Esophagus muscularis mucosa (tissue), 4 donors: ENCODE measurements around the gene SERPINB10. TPM values are rescaled to one million over a fixed set of nuclear protein-coding genes. Genes with fewer than 3 reads are reported as not detected.

ENCODE experiments used
- DNase-seq: peaks from one replicate; pipeline ENCODE4 v3.0.0-alpha.2; 2017; ENCODE audit errors: extremely low spot score
- H3K27ac ChIP-seq, 4 donors: fragments of 200-600 bp; sonication (generic); replicated peaks in 1 of 4; 1 replicate in 3 of 4; 2 replicates in 1 of 4; pipeline ENCODE4 v1.5.1; 2016 to 2019; ENCODE audit warnings: mild to moderate bottlenecking in 1 of 4
- H3K27me3 ChIP-seq, 4 donors: fragments of 200-600 bp; sonication (generic); one replicate each; pipeline versions ENCODE4 v1.5.1 to v1.6.0; 2016 to 2019
- H3K36me3 ChIP-seq, 4 donors: fragments of 200-600 bp; sonication (generic); one replicate each; pipeline ENCODE4 v1.5.1; 2016 to 2019
- H3K4me1 ChIP-seq, 4 donors: fragments of 200-600 bp; sonication (generic); one replicate each; pipeline ENCODE4 v1.5.1; 2016 to 2019
- H3K4me3 ChIP-seq, 4 donors: fragments of 200-600 bp; sonication (generic); 1 replicate in 2 of 4; 2 replicates in 2 of 4; pipeline ENCODE4 v1.5.1; 2016 to 2019; ENCODE audit warnings: mild to moderate bottlenecking in 4 of 4, moderate library complexity in 1 of 4
- H3K9me3 ChIP-seq, 4 donors: fragments of 200-600 bp; sonication (generic); 1 replicate in 3 of 4; 2 replicates in 1 of 4; pipeline ENCODE4 v1.5.1; 2016 to 2019
- CTCF ChIP-seq, 3 experiments: fragments of 200-600 bp in 2 of 3; fragments of 450-650 bp in 1 of 3; sonication (generic) in 2 of 3; IDR thresholded peaks; one replicate each; pipeline ENCODE4 v1.5.1; 2017 to 2019; ENCODE audit warnings: antibody characterized with exemption in 3 of 3, mild to moderate bottlenecking in 2 of 3, moderate library complexity in 1 of 3
- EP300 ChIP-seq: sonication (generic); formaldehyde crosslinking; IDR thresholded peaks from one replicate; pipeline ENCODE4 v1.6.1; 2017; ENCODE audit warnings: antibody characterized with exemption
- POLR2A ChIP-seq: fragments of 450-650 bp; IDR thresholded peaks from one replicate; pipeline ENCODE4 v1.6.1; 2017; ENCODE audit warnings: antibody characterized with exemption, moderate library complexity, mild to moderate bottlenecking, low read depth
- POLR2AphosphoS5 ChIP-seq, 2 donors: sonication (generic); formaldehyde crosslinking; IDR thresholded peaks; one replicate each; pipeline ENCODE4 v1.6.1; 2017; ENCODE audit warnings: antibody characterized with exemption in 2 of 2
- WGBS: methylation state at CpG from one replicate; pipeline ENCODE4 v1.1.5; 2018; 5-methylcytosine and 5-hydroxymethylcytosine counted together
- intact Hi-C: fragments of 100-400 bp; cut with DNase I; formaldehyde crosslinking; loops from one replicate; pipeline ENCODE4 v1.15.1; 2023
- total RNA-seq, 4 donors: library from RNA; depleted of rRNA; stranded (reverse); fragments of >200 nt; gene quantifications; one replicate each; pipeline versions ENCODE4 v1.1.0 to v1.2.1, GENCODE V29; 2016

Gene SERPINB10
- total RNA-seq, 4 donors from 2014 or later = 2.3 TPM; not detected in 3

GRCh38 chr18:63969942-63970808 lies 62.4 kb downstream of the SERPINB10 start, which contains the start of gene SERPINB8:
Gene SERPINB8 (plus strand): TSS chr18:63970081. CDS start chr18:63978309, 8,228 bp downstream.
- no peaks in the 10 kb centered on the region for H3K27me3 ChIP-seq
- peaks cover 5 to 17% (median 15%) of the 10 kb centered on the region in 4 donors for H3K4me1 ChIP-seq
- H3K27ac ChIP-seq = peak within 1 kb of the TSS; percentile 89 to 97 (median 93)
- intact Hi-C loops = loop anchor here (10.0 kb wide), 1 partner anchor 1445 kb away; the partner anchor contains the start of gene ZCCHC2
- H3K4me3 ChIP-seq = peak within 1 kb of the TSS; percentile 65 to 81 (median 76)
- H3K36me3 ChIP-seq = no peaks in the 10 kb centered on the region
- TF ChIP-seq POLR2A (peak; percentile 40), EP300 (no peak), POLR2AphosphoS5 (IDR thresholded peaks at IDR 0.05) (peak; percentile 92 to 98)
- 2% methylated on average over 26 of the region's 62 CpGs for WGBS
- no peaks in the 10 kb centered on the region for H3K9me3 ChIP-seq
- peak; percentile 98 for DNase-seq

GRCh38 chr18:63970809-63971205 lies 63.0 kb downstream of the SERPINB10 start:
- TF ChIP-seq CTCF (IDR thresholded peaks at IDR 0.05) (no peak), POLR2AphosphoS5 (IDR thresholded peaks at IDR 0.05) (no peak), EP300 (no peak), POLR2A (no peak)
- no peak for DNase-seq
- 26% methylated on average over 18 of the region's 18 CpGs for WGBS
- intact Hi-C loops = loop anchor here (10.0 kb wide), 1 partner anchor 1446 kb away; the partner anchor contains the start of gene ZCCHC2
- Histone ChIP-seq H3K27me3 (no peaks in the 10 kb centered on the region), H3K4me3 (peak overlapping the region; percentile 65 to 81 (median 76)), H3K27ac (peak overlapping the region; percentile 89 to 97 (median 93)), H3K36me3 (no peaks in the 10 kb centered on the region), H3K4me1 (peaks cover 5 to 17% (median 15%) of the 10 kb centered on the region in 4 donors), H3K9me3 (no peaks in the 10 kb centered on the region)

- H3K4me3 ChIP-seq = peak overlapping the region; percentile 65 to 81 (median 76)
- no peaks in the 10 kb centered on the region for H3K9me3 ChIP-seq
- peak overlapping the region; percentile 89 to 97 (median 93) for H3K27ac ChIP-seq
- TF ChIP-seq POLR2A (no peak), EP300 (no peak), POLR2AphosphoS5 (IDR thresholded peaks at IDR 0.05) (no peak), CTCF (IDR thresholded peaks at IDR 0.05) (no peak)
- peaks cover 5 to 17% (median 15%) of the 10 kb centered on the region in 4 donors for H3K4me1 ChIP-seq
- WGBS = 76% methylated on average over 13 of the region's 13 CpGs
- DNase-seq = no peak
- no peaks in the 10 kb centered on the region for H3K27me3 ChIP-seq
- H3K36me3 ChIP-seq = no peaks in the 10 kb centered on the region
- intact Hi-C loops = loop anchor here (10.0 kb wide), 1 partner anchor 1447 kb away; the partner anchor contains the start of gene ZCCHC2
These were observed 63.7 kb downstream of the SERPINB10 start for GRCh38 chr18:63971320-63972001.

GRCh38 chr18:63972002-63972376 lies 64.2 kb downstream of the SERPINB10 start:
- Histone ChIP-seq H3K27me3 (no peaks in the 10 kb centered on the region), H3K9me3 (no peaks in the 10 kb centered on the region), H3K4me1 (peaks cover 5 to 17% (median 15%) of the 10 kb centered on the region in 4 donors), H3K4me3 (no peak overlapping the region), H3K27ac (no peak overlapping the region), H3K36me3 (no peaks in the 10 kb centered on the region)
- TF ChIP-seq CTCF (IDR thresholded peaks at IDR 0.05) = no peak
- no peak for TF ChIP-seq EP300
- TF ChIP-seq POLR2A = no peak
- no peak for TF ChIP-seq POLR2AphosphoS5 (IDR thresholded peaks at IDR 0.05)
- 80% methylated on average over 5 of the region's 5 CpGs for WGBS
- DNase-seq = no peak
- intact Hi-C loops = loop anchor here (10.0 kb wide), 1 partner anchor 1447 kb away; the partner anchor contains the start of gene ZCCHC2
